ENCODE measurements around the gene RIPK4. TPM values are rescaled to one million over a fixed set of nuclear protein-coding genes. Genes with fewer than 3 reads are reported as not detected.

Gene RIPK4
- total RNA-seq, 3 donors from 2014 or later (not counting 1 experiment from before 2014, with no cell fraction given) = 0.09 TPM; not detected in 2

DNA sequence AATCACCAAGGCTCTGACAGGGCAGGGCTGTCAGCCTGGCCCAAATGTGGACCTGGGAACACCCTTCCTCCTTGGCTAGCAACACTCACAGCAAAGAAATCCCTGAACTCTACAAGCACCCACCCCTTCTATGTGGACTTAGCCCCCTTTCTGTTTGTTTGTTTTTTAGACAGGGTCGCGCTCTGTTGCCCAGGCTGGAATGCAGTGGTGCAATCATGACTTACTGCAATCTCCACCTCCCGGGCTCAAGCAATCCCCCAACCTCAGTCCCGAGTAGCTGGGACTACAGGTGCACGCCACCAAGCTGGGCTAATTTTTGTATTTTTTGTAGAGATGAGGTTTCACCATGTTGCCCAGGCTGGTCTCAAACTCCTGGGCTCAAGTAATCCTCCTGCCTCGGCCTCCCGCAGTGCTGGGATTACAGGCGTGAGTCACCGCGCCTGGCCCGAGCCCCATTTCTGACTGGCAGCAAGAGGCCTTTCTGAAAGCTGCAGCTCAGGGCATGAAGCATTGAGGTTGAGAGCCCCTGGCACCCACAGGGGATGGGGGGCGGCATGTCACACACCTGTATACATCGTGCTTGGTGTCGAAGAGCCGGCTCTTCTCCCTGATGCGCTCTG lies 16.2 kb downstream of the RIPK4 start:
- Mint-ChIP-seq H3K4me1 (no peaks in the 10 kb centered on the region), H3K27ac (no peak overlapping the region)
- WGBS (ENCODE audit: insufficient coverage) = 91% methylated on average over 15 of the region's 16 CpGs

DNA sequence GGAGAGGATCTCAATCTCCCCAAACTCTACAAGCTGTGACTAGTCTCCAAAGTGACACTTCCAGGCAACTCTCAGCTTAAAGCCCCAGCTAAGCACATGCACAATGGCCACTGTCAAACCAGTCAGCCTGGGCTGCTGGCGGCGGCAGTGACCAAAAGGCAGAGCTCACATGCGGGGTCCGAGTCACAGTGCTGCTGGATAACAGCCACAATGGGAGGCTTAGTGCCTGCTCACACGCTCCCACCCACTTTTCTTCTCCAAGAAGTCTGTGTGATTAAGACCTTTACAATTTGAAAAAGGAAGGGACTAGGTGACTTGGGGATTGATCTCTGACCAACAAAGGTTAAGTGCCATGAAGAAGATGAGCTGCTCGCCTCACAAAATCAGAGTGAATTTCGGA lies 16.8 kb downstream of the RIPK4 start:
- ATAC-seq = no peak
- H3K4me1 Mint-ChIP-seq = no peaks in the 10 kb centered on the region

More for the DNA sequence above, 16.2 kb downstream of the RIPK4 start:
- Mint-ChIP-seq H3K27me3 (ENCODE audit: low read depth in 2 of 2) (peaks cover 0 to 2% of the 10 kb centered on the region in 2 donors), H3K36me3 (no peaks in the 10 kb centered on the region), H3K9me3 (no peaks in the 10 kb centered on the region), H3K4me3 (no peak overlapping the region)
- intact Hi-C loops (cut with micrococcal nuclease) = no loop called here
- DNase-seq (no peak), ATAC-seq (no peak)
- Histone ChIP-seq H3K4me3 (ENCODE audit: low read length) (no peak overlapping the region), H3K27ac (ENCODE audit: low read length) (no peak overlapping the region), H3K4me1 (ENCODE audit: control insufficient read depth, insufficient read depth, low read length) (no peaks in the 10 kb centered on the region), H3K36me3 (ENCODE audit: control insufficient read depth, insufficient read depth, low read length) (no peaks in the 10 kb centered on the region), H3K9me3 (ENCODE audit: control insufficient read depth, insufficient read depth, low read length) (no peaks in the 10 kb centered on the region), H3K27me3 (ENCODE audit: control insufficient read depth, insufficient read depth, low read length) (no peaks in the 10 kb centered on the region)
- no peak for TF ChIP-seq CTCF (IDR thresholded peaks at IDR 0.05)

DNA sequence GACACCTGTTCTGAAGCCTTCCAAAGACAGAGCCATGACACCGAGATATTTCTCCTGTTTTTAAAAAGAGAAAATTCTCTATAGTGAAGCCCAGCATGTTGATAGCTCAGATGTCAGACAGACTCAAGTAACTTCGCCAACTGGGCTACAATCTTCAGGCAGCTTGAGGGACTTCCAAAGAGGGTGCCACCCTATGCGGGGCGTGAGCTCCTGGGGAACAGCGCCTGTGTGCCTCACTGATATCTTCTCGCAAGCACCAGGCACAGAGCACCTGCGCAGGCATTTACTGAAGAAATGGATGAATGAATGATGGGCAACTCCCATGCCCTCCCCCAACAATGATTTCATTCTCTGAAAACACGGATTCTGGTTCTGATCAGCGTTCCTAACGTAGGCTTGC lies 17.6 kb downstream of the RIPK4 start:
- WGBS (ENCODE audit: insufficient coverage) = 88% methylated on average over 10 of the region's 10 CpGs
- Mint-ChIP-seq H3K9me3 (no peaks in the 10 kb centered on the region), H3K4me3 (no peak overlapping the region), H3K27ac (no peak overlapping the region), H3K36me3 (no peaks in the 10 kb centered on the region), H3K4me1 (no peaks in the 10 kb centered on the region), H3K27me3 (ENCODE audit: low read depth in 2 of 2) (peaks cover 0 to 2% of the 10 kb centered on the region in 2 donors)
- intact Hi-C loops (cut with micrococcal nuclease) = loop anchor here (10.0 kb wide), 1 partner anchor 56 kb away; no protein-coding TSS in a partner anchor
- H3K9me3 ChIP-seq (ENCODE audit: control insufficient read depth, insufficient read depth, low read length) = no peaks in the 10 kb centered on the region
- no peaks in the 10 kb centered on the region for H3K4me1 ChIP-seq (ENCODE audit: control insufficient read depth, insufficient read depth, low read length)
- no peak for ATAC-seq
- no peak for DNase-seq
- no peak overlapping the region for H3K27ac ChIP-seq (ENCODE audit: low read length)
- no peak overlapping the region for H3K4me3 ChIP-seq (ENCODE audit: low read length)
- H3K36me3 ChIP-seq (ENCODE audit: control insufficient read depth, insufficient read depth, low read length) = no peaks in the 10 kb centered on the region
- TF ChIP-seq CTCF (IDR thresholded peaks at IDR 0.05) = no peak
- no peaks in the 10 kb centered on the region for H3K27me3 ChIP-seq (ENCODE audit: control insufficient read depth, insufficient read depth, low read length)

More for the DNA sequence above, 16.8 kb downstream of the RIPK4 start:
- Histone ChIP-seq H3K4me1 (ENCODE audit: control insufficient read depth, insufficient read depth, low read length) (no peaks in the 10 kb centered on the region), H3K4me3 (ENCODE audit: low read length) (no peak overlapping the region), H3K9me3 (ENCODE audit: control insufficient read depth, insufficient read depth, low read length) (no peaks in the 10 kb centered on the region), H3K27ac (ENCODE audit: low read length) (no peak overlapping the region), H3K27me3 (ENCODE audit: control insufficient read depth, insufficient read depth, low read length) (no peaks in the 10 kb centered on the region), H3K36me3 (ENCODE audit: control insufficient read depth, insufficient read depth, low read length) (no peaks in the 10 kb centered on the region)
- Mint-ChIP-seq H3K27ac (no peak overlapping the region), H3K4me3 (no peak overlapping the region), H3K27me3 (ENCODE audit: low read depth in 2 of 2) (peaks cover 0 to 2% of the 10 kb centered on the region in 2 donors), H3K36me3 (no peaks in the 10 kb centered on the region), H3K9me3 (no peaks in the 10 kb centered on the region)
- intact Hi-C loops (cut with micrococcal nuclease) = no loop called here
- no peak for DNase-seq
- TF ChIP-seq CTCF (IDR thresholded peaks at IDR 0.05) = no peak
- WGBS (ENCODE audit: insufficient coverage) = 81% methylated on average over 7 of the region's 7 CpGs

All from natural killer cell (primary cell).